Omental fat pad (tissue), 4 donors: Measurements from ENCODE around the gene UBL4A. TPM values are rescaled to one million over a fixed set of nuclear protein-coding genes. Genes with fewer than 3 reads are reported as not detected.

ENCODE experiments used
- ATAC-seq: fragments of 150-250 bp; one replicate; pipeline ENCODE4 v1.9.1; 2016; ENCODE audit warnings: mild to moderate bottlenecking, moderate library complexity; ENCODE audit not compliant: low FRiP score
- DNase-seq: peaks from one replicate; pipeline ENCODE4 v3.0.0-alpha.2; 2019; ENCODE audit warnings: low spot score
- CTCF ChIP-seq, 3 donors: fragments of 450-650 bp; IDR thresholded peaks; one replicate each; pipeline ENCODE4 v1.5.1; 2016 to 2017; ENCODE audit warnings: antibody characterized with exemption in 3 of 3, mild to moderate bottlenecking in 3 of 3, moderate library complexity in 2 of 3
- total RNA-seq, 4 donors: library from RNA; depleted of rRNA; stranded (reverse); fragments of >200 nt; gene quantifications; one replicate each; pipeline ENCODE4 v1.1.0, GENCODE V29; 2016

UBL4A gene
- total RNA-seq, 4 donors from 2014 or later: 21.3 to 43.0 (median 34.0) TPM

DNA sequence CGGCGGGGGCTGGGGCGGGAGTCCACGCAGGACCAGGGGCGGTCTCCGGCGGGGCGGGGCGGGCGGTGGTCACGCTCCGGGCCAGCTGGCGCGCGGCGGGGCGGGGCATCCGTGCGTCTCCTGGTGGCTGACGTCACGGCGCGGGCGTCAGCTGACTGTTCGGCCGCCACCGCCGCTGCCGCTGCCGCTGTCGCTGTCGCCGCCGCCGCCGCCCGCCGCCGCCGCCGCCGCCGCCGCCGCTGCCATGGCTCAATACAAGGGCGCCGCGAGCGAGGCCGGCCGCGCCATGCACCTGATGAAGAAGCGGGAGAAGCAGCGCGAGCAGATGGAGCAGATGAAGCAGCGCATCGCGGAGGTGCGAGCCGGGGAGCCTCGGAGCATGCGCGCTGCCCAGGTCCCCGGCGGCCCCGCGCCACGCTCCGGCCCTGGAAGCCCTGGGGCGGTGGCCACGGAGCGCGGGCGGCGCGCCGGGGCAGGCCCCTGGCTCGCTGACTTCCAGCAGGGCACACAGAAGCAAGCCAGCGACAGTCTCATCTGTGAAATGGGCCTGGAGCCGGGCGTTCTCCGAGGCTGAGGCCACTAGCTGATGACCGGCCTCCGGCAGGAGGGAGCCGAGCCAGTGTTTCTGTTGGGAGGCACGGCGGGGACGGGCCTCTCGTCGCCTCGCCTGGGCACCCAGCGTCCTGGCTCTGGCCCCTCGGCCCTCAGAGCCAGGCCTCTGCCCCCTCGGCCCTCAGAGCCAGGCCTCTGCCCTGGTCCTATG, 42.2 kb downstream of the UBL4A start, which contains the start of gene FAM50A:
Gene FAM50A (plus strand): TSS at position 150 of the 763 bp plus-strand sequence. CDS start 95 bp downstream, at position 245.
- TF ChIP-seq CTCF (IDR thresholded peaks at IDR 0.05): no peak
- DNase-seq: no peak
- ATAC-seq: peak; percentile 82

- ATAC-seq: no peak
These were observed 42.9 kb downstream of the UBL4A start for GRCh38 chrX:154443479-154443910.

GRCh38 chrX:154441984-154442707, 44.3 kb downstream of the UBL4A start:
- ATAC-seq: no peak
- DNase-seq: no peak
- TF ChIP-seq CTCF (IDR thresholded peaks at IDR 0.05): no peak

More at GRCh38 chrX:154443479-154443910, 42.9 kb downstream of the UBL4A start:
- DNase-seq: no peak
- TF ChIP-seq CTCF (IDR thresholded peaks at IDR 0.05): no peak

GRCh38 chrX:154441564-154441963, 44.9 kb downstream of the UBL4A start:
- no peak for ATAC-seq
- TF ChIP-seq CTCF (IDR thresholded peaks at IDR 0.05): no peak

DNA sequence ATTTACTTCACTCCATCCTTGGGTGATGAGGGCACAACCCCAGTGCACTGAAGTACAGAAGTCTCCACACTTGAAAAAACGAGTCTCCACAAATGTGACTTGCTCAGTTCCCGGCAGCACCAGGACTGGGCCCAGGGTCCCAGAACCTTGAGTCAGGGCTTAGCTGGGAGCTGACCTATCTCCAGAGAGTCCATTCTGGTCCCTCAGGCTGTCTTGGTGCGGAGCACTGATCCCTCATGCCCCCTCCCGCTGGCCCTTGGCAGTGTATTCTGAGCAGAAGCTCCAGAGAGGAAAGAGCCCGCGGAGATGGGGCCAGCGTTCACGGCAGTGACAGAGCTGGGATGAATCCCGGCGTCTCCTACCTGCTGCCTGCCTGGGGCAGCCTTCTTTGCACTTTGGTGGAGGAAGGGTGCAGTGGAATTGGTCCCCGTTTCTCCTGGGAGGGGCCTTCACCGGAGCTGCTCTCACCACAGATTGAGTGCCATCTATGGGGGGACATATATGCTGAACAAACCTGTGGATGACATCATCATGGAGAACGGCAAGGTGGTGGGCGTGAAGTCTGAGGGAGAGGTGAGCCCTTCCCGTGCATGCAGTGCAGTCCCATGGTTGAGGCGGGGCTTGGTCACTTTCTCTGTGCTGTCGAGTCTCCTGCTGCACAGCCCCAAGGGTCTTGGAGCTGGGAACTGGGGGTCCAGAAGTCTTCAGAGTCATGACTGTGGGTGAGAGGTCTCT, 45.6 kb downstream of the UBL4A start:
- no peak for TF ChIP-seq CTCF (IDR thresholded peaks at IDR 0.05)
- DNase-seq (no peak), ATAC-seq (no peak)

More at GRCh38 chrX:154441564-154441963, 44.9 kb downstream of the UBL4A start:
- no peak for DNase-seq

- no peak for ATAC-seq
- TF ChIP-seq CTCF (IDR thresholded peaks at IDR 0.05): no peak
- DNase-seq: no peak
These were observed 46.6 kb downstream of the UBL4A start for GRCh38 chrX:154439841-154440240.
